ENCODE measurements around the gene ZMYM3. TPM values are rescaled to one million over a fixed set of nuclear protein-coding genes. Genes with fewer than 3 reads are reported as not detected.

The ZMYM3 gene
- total and polyA plus RNA-seq, 2 donors (not counting 1 experiment from before 2014, with no cell fraction given): 21.8 to 40.6 TPM

GRCh38 chrX:71224098-71224708 lies 29.7 kb downstream of the ZMYM3 start:
- no peak overlapping the region for H3K4me3 Mint-ChIP-seq
- Histone ChIP-seq H3K9ac (ENCODE audit: low read length) (no peak overlapping the region), H4K20me1 (ENCODE audit: control insufficient read depth, insufficient read depth, low read length, poor library complexity, severe bottlenecking) (no peaks in the 10 kb centered on the region), H3K27me3 (replicated peaks in 1 of 4; ENCODE audit: control extremely low read depth in 1 of 4, control insufficient read depth in 3 of 4, insufficient read depth in 4 of 4, low read length in 3 of 4) (no peaks in the 10 kb centered on the region), H3K79me2 (ENCODE audit: control insufficient read depth, insufficient read depth, low read length) (no peaks in the 10 kb centered on the region), H3K27ac (ENCODE audit: low read length in 2 of 2) (no peak overlapping the region), H3K4me1 (ENCODE audit: control insufficient read depth in 2 of 2, insufficient read depth in 2 of 2, low read length in 2 of 2) (no peaks in the 10 kb centered on the region), H2AFZ (ENCODE audit: insufficient read depth, low read depth, low read length, poor library complexity, severe bottlenecking) (no peak overlapping the region), H3K9me3 (ENCODE audit: control extremely low read depth in 1 of 3, control insufficient read depth in 2 of 3, insufficient read depth in 1 of 3, low read length in 2 of 3) (no peaks in the 10 kb centered on the region), H3K4me3 (ENCODE audit: control extremely low read depth in 1 of 5, extremely low read depth in 1 of 5, insufficient read depth in 1 of 5, low read depth in 2 of 5, low read length in 4 of 5) (no peak overlapping the region), H3K4me2 (replicated peaks; ENCODE audit: low read depth, low read length, poor library complexity, severe bottlenecking) (no peak overlapping the region), H3K36me3 (replicated peaks in 1 of 2; ENCODE audit: control extremely low read depth in 1 of 2, control insufficient read depth in 1 of 2, extremely low read depth in 1 of 2, insufficient read depth in 2 of 2, low read length in 1 of 2) (no peaks in the 10 kb centered on the region)
- ChIA-PET CTCF (no interaction called here), POLR2A (no interaction called here)
- ATAC-seq (ENCODE audit: low read depth) (no peak), DNase-seq (no peak)
- no peaks in the 10 kb centered on the region for H3K4me1 Mint-ChIP-seq
- 96% methylated on average over 27 of the region's 32 CpGs for WGBS (ENCODE audit: insufficient coverage)
- intact Hi-C loops (cut with micrococcal nuclease): no loop called here
- H3K27me3 Mint-ChIP-seq: no peaks in the 10 kb centered on the region
- H3K27ac Mint-ChIP-seq: no peak overlapping the region
- TF ChIP-seq EZH2 (IDR thresholded peaks at IDR 0.05; ENCODE audit: borderline replicate concordance, insufficient read depth, low read depth, low read length, poor library complexity, severe bottlenecking): no peak
- no peak for TF ChIP-seq CTCF (IDR thresholded peaks at IDR 0.05)
- no peaks in the 10 kb centered on the region for H3K9me3 Mint-ChIP-seq (ENCODE audit: insufficient read depth)

- no peaks in the 10 kb centered on the region for H3K4me1 Mint-ChIP-seq
- Histone ChIP-seq H4K20me1 (ENCODE audit: control insufficient read depth, insufficient read depth, low read length, poor library complexity, severe bottlenecking) (no peaks in the 10 kb centered on the region), H2AFZ (ENCODE audit: insufficient read depth, low read depth, low read length, poor library complexity, severe bottlenecking) (no peak within 1 kb of the TSS), H3K4me1 (ENCODE audit: control insufficient read depth in 2 of 2, insufficient read depth in 2 of 2, low read length in 2 of 2) (no peaks in the 10 kb centered on the region), H3K79me2 (ENCODE audit: control insufficient read depth, insufficient read depth, low read length) (no peaks in the 10 kb centered on the region), H3K9me3 (ENCODE audit: control extremely low read depth in 1 of 3, control insufficient read depth in 2 of 3, insufficient read depth in 1 of 3, low read length in 2 of 3) (no peaks in the 10 kb centered on the region), H3K27me3 (replicated peaks in 1 of 4; ENCODE audit: control extremely low read depth in 1 of 4, control insufficient read depth in 3 of 4, insufficient read depth in 4 of 4, low read length in 3 of 4) (no peaks in the 10 kb centered on the region), H3K27ac (ENCODE audit: low read length in 2 of 2) (no peak within 1 kb of the TSS), H3K9ac (ENCODE audit: low read length) (no peak within 1 kb of the TSS), H3K4me3 (ENCODE audit: control extremely low read depth in 1 of 5, extremely low read depth in 1 of 5, insufficient read depth in 1 of 5, low read depth in 2 of 5, low read length in 4 of 5) (no peak within 1 kb of the TSS), H3K36me3 (replicated peaks in 1 of 2; ENCODE audit: control extremely low read depth in 1 of 2, control insufficient read depth in 1 of 2, extremely low read depth in 1 of 2, insufficient read depth in 2 of 2, low read length in 1 of 2) (no peaks in the 10 kb centered on the region), H3K4me2 (replicated peaks; ENCODE audit: low read depth, low read length, poor library complexity, severe bottlenecking) (no peak within 1 kb of the TSS)
- ATAC-seq (ENCODE audit: low read depth) (no peak), DNase-seq (no peak)
- CTCF ChIA-PET: no interaction called here
- no CpG with 5 or more reads among the region's 18 CpGs for WGBS (ENCODE audit: insufficient coverage)
- POLR2A ChIA-PET: no interaction called here
- H3K27me3 Mint-ChIP-seq: no peaks in the 10 kb centered on the region
- no peak within 1 kb of the TSS for H3K27ac Mint-ChIP-seq
- intact Hi-C loops (cut with micrococcal nuclease): no loop called here
- TF ChIP-seq EZH2 (IDR thresholded peaks at IDR 0.05; ENCODE audit: borderline replicate concordance, insufficient read depth, low read depth, low read length, poor library complexity, severe bottlenecking) (no peak), CTCF (IDR thresholded peaks at IDR 0.05) (no peak)
- H3K9me3 Mint-ChIP-seq (ENCODE audit: insufficient read depth): no peaks in the 10 kb centered on the region
- no peak within 1 kb of the TSS for H3K4me3 Mint-ChIP-seq
These were observed 31.0 kb downstream of the ZMYM3 start, which contains the start of gene GJB1 for GRCh38 chrX:71222929-71223328. TSS of gene GJB1 (plus strand) at chrX:71223224. CDS start at chrX:71223708, 484 bp downstream.
